Left lung (tissue), 10 donors: ENCODE measurements around the gene TRAF3. TPM values are rescaled to one million over a fixed set of nuclear protein-coding genes. Genes with fewer than 3 reads are reported as not detected.

ENCODE experiments used
- ATAC-seq: fragments of 200-7000 bp; cut with Tn5 transposase; one replicate; pipeline ENCODE4 v1.9.1; 2020; ENCODE audit warnings: moderate library complexity
- DNase-seq, 4 donors: peaks; one replicate each; pipeline ENCODE4 v3.0.0-alpha.2; 2013 to 2020
- H3K27ac ChIP-seq, 2 donors: fragments of 200-600 bp; sonication (generic) in 1 of 2; one replicate each; pipeline versions ENCODE4 v1.5.0 to v1.8.0; 2020 to 2021
- H3K27me3 ChIP-seq, 2 donors: fragments of 200-600 bp; sonication (generic) in 1 of 2; one replicate each; pipeline versions ENCODE4 v1.5.0 to v1.8.0; 2020 to 2021
- H3K36me3 ChIP-seq, 2 donors: fragments of 200-600 bp; sonication (generic) in 1 of 2; one replicate each; pipeline versions ENCODE4 v1.5.0 to v1.8.0; 2020 to 2021
- H3K4me1 ChIP-seq, 2 donors: fragments of 200-600 bp; one replicate each; pipeline ENCODE4 v1.8.0; 2021
- H3K4me3 ChIP-seq, 2 donors: fragments of 200-600 bp; sonication (generic) in 1 of 2; one replicate each; pipeline versions ENCODE4 v1.5.0 to v1.8.0; 2020 to 2021; ENCODE audit warnings: mild to moderate bottlenecking in 1 of 2
- H3K9me3 ChIP-seq, 2 donors: fragments of 200-600 bp; sonication (generic) in 1 of 2; one replicate each; pipeline versions ENCODE4 v1.5.0 to v1.8.0; 2020 to 2021
- CTCF ChIP-seq, 2 donors: fragments of 200-600 bp; sonication (generic) in 1 of 2; IDR thresholded peaks; one replicate each; pipeline versions ENCODE4 v1.5.0 to v1.8.0; 2021; ENCODE audit warnings: antibody characterized with exemption in 2 of 2
- intact Hi-C, 2 donors: fragments of 100-400 bp; cut with DNase I; formaldehyde crosslinking; loops; one replicate each; pipeline versions ENCODE4 v1.11.2 to v1.14.2; 2022
- polyA plus RNA-seq, 6 donors: library from polyadenylated mRNA; unstranded; fragments of 120-200 nt; gene quantifications; one replicate each; pipeline ENCODE4 v1.2.1, GENCODE V29; 2013; ENCODE audit not compliant: insufficient read length in 6 of 6
- total RNA-seq, 2 donors: library from RNA; stranded (reverse); fragmentation: NEBNext Ultra II Directional; extraction: Animal tissue kit (Norgen Biotek cat#: 25700); gene quantifications; one replicate each; pipeline ENCODE4 v1.2.1, GENCODE V29; 2021
- donor health status: DM: no; HTN: yes; CAD: no.
- donor health status: DM: no; HTN: no; CAD: no.

The TRAF3 gene
- total and polyA plus RNA-seq, 8 donors = 10.9 to 25.1 (median 13.1) TPM

- peaks cover 0 to 83% of the 10 kb centered on the region in 2 donors for H3K36me3 ChIP-seq
- intact Hi-C loops = no loop called here
Observed at GRCh38 chr14:102903248-102903888, 126.1 kb downstream of the TRAF3 start.

GRCh38 chr14:102903889-102904512 lies 126.8 kb downstream of the TRAF3 start:
- Histone ChIP-seq H3K27me3 (no peaks in the 10 kb centered on the region), H3K27ac (no peak overlapping the region), H3K4me3 (no peak overlapping the region), H3K4me1 (peaks cover 0 to 10% of the 10 kb centered on the region in 2 donors), H3K9me3 (no peaks in the 10 kb centered on the region), H3K36me3 (peaks cover 0 to 77% of the 10 kb centered on the region in 2 donors)
- DNase-seq (no peak), ATAC-seq (no peak)
- intact Hi-C loops = no loop called here
- no peak for TF ChIP-seq CTCF (IDR thresholded peaks at IDR 0.05)

More at GRCh38 chr14:102903248-102903888, 126.1 kb downstream of the TRAF3 start:
- no peak for TF ChIP-seq CTCF (IDR thresholded peaks at IDR 0.05)
- Histone ChIP-seq H3K27me3 (no peaks in the 10 kb centered on the region), H3K27ac (no peak overlapping the region), H3K9me3 (no peaks in the 10 kb centered on the region), H3K4me1 (peaks cover 0 to 10% of the 10 kb centered on the region in 2 donors), H3K4me3 (no peak overlapping the region)
- no peak for DNase-seq
- ATAC-seq = no peak

- intact Hi-C loops = no loop called here
- Histone ChIP-seq H3K36me3 (peaks cover 0 to 70% of the 10 kb centered on the region in 2 donors), H3K27me3 (no peaks in the 10 kb centered on the region), H3K4me1 (peaks cover 0 to 10% of the 10 kb centered on the region in 2 donors), H3K4me3 (no peak overlapping the region), H3K27ac (no peak overlapping the region), H3K9me3 (no peaks in the 10 kb centered on the region)
- TF ChIP-seq CTCF (IDR thresholded peaks at IDR 0.05) = no peak
- DNase-seq (no peak), ATAC-seq (no peak)
Observed at GRCh38 chr14:102905116-102906108, 128.2 kb downstream of the TRAF3 start.

GRCh38 chr14:102906616-102907302 lies 129.5 kb downstream of the TRAF3 start:
- intact Hi-C loops = no loop called here
- no peak for ATAC-seq
- H3K36me3 ChIP-seq = peaks cover 0 to 75% of the 10 kb centered on the region in 2 donors

More at GRCh38 chr14:102906616-102907302, 129.5 kb downstream of the TRAF3 start:
- no peak for TF ChIP-seq CTCF (IDR thresholded peaks at IDR 0.05)
- peak in 1 of 4 donors; percentile 73 for DNase-seq
- H3K27me3 ChIP-seq = no peaks in the 10 kb centered on the region
- no peaks in the 10 kb centered on the region for H3K4me1 ChIP-seq
- H3K27ac ChIP-seq = no peak overlapping the region
- no peak overlapping the region for H3K4me3 ChIP-seq
- H3K9me3 ChIP-seq = no peaks in the 10 kb centered on the region
